WTC11 (cell line): ENCODE data around the gene RASAL3. TPM values are rescaled to one million over a fixed set of nuclear protein-coding genes. Genes with fewer than 3 reads are reported as not detected.
A peak's percentile ranks its signal among the peaks of the same experiment; 100 is the strongest.

ENCODE experiments used
- ATAC-seq: fragments of 200-7000 bp; cut with Tn5 transposase; 2 replicates; pipeline ENCODE4 v1.10.0; 2021; ENCODE audit warnings: mild to moderate bottlenecking, moderate library complexity
- CTCF ChIA-PET: fragments of 300-600 bp; sonication (Branson Sonifier 250); formaldehyde crosslinking; loops from one replicate; lab custom pipeline; 2021; ENCODE audit warnings: antibody characterized with exemption; lab: Charles Lee
- POLR2A ChIA-PET: fragments of 350-600 bp; sonication (Branson Sonifier 250); formaldehyde crosslinking; loops from one replicate; lab custom pipeline; 2021; ENCODE audit warnings: antibody characterized with exemption; lab: Charles Lee
- DNase-seq: peaks from one replicate; pipeline ENCODE4 v3.0.0; 2021; ENCODE audit warnings: low spot score
- H3K27ac Mint-ChIP-seq: 2 replicates; pipeline ENCODE4 v1.8.0; 2021; ENCODE audit warnings: mixed read lengths
- H3K27me3 Mint-ChIP-seq: 2 replicates; pipeline ENCODE4 v1.8.0; 2021; ENCODE audit warnings: low read depth, mild to moderate bottlenecking, moderate library complexity, mixed read lengths
- H3K36me3 Mint-ChIP-seq: 2 replicates; pipeline ENCODE4 v1.8.0; 2021; ENCODE audit warnings: mixed read lengths
- H3K4me1 Mint-ChIP-seq: 2 replicates; pipeline ENCODE4 v1.8.0; 2022; ENCODE audit warnings: mixed read lengths
- H3K4me3 Mint-ChIP-seq: 2 replicates; pipeline ENCODE4 v1.8.0; 2021; ENCODE audit warnings: mild to moderate bottlenecking, moderate library complexity, mixed read lengths
- H3K9me3 Mint-ChIP-seq: 2 replicates; pipeline ENCODE4 v1.8.0; 2021; ENCODE audit warnings: mixed read lengths
- ATF2 ChIP-seq: sonication (generic); formaldehyde crosslinking; IDR thresholded peaks from 2 replicates; pipeline ENCODE4 v1.8.1; 2022; ENCODE audit warnings: low read depth, missing genetic modification reagents, borderline replicate concordance
- CREM ChIP-seq: sonication (generic); formaldehyde crosslinking; IDR thresholded peaks from 2 replicates; pipeline ENCODE4 v1.8.1; 2022; ENCODE audit warnings: mild to moderate bottlenecking, missing genetic modification reagents, moderate library complexity
- ERG ChIP-seq: fragments of 250-450 bp; sonication (Bioruptor Pico); IDR thresholded peaks from 2 replicates; pipeline ENCODE4 v1.8.0; 2021; ENCODE audit warnings: mild to moderate bottlenecking
- ETV6 ChIP-seq: sonication (generic); formaldehyde crosslinking; IDR thresholded peaks from 2 replicates; pipeline ENCODE4 v1.8.1; 2022; ENCODE audit warnings: mild to moderate bottlenecking, missing genetic modification reagents
- FOXP1 ChIP-seq: sonication (generic); formaldehyde crosslinking; IDR thresholded peaks from 2 replicates; pipeline ENCODE4 v1.8.0; 2022; ENCODE audit warnings: missing genetic modification reagents, mild to moderate bottlenecking, moderate library complexity, borderline replicate concordance
- JUN ChIP-seq: sonication (generic); formaldehyde crosslinking; IDR thresholded peaks from 2 replicates; pipeline ENCODE4 v1.8.0; 2023; ENCODE audit warnings: mild to moderate bottlenecking, missing genetic modification reagents
- MYBL2 ChIP-seq: sonication (generic); formaldehyde crosslinking; IDR thresholded peaks from 2 replicates; pipeline ENCODE4 v1.8.1; 2023; ENCODE audit warnings: mild to moderate bottlenecking, moderate library complexity, missing genetic modification reagents
- NFYB ChIP-seq: sonication (generic); formaldehyde crosslinking; conservative IDR thresholded peaks from 2 replicates; pipeline ENCODE4 v1.8.0; 2022; ENCODE audit warnings: low read depth, missing genetic modification reagents
- SMAD4 ChIP-seq: sonication (generic); formaldehyde crosslinking; IDR thresholded peaks from 2 replicates; pipeline ENCODE4 v1.8.0; 2022; ENCODE audit warnings: mild to moderate bottlenecking, missing genetic modification reagents
- USF2 ChIP-seq: sonication (generic); formaldehyde crosslinking; IDR thresholded peaks from 2 replicates; pipeline ENCODE4 v1.8.1; 2023; ENCODE audit warnings: mild to moderate bottlenecking, missing genetic modification reagents, moderate library complexity
- ZNF121 ChIP-seq: sonication (generic); formaldehyde crosslinking; IDR thresholded peaks from 2 replicates; pipeline ENCODE4 v1.8.0; 2023; ENCODE audit warnings: missing genetic modification reagents
- ZNF232 ChIP-seq: sonication (generic); formaldehyde crosslinking; IDR thresholded peaks from 2 replicates; pipeline ENCODE4 v1.8.0; 2022; ENCODE audit warnings: mild to moderate bottlenecking, missing genetic modification reagents
- ZNF263 ChIP-seq: sonication (generic); formaldehyde crosslinking; IDR thresholded peaks from 2 replicates; pipeline ENCODE4 v1.8.1; 2022; ENCODE audit warnings: low read depth, mild to moderate bottlenecking, moderate library complexity, missing genetic modification reagents
- ZNF317 ChIP-seq: sonication (generic); formaldehyde crosslinking; IDR thresholded peaks from 2 replicates; pipeline ENCODE4 v1.8.1; 2023; ENCODE audit warnings: low read depth, mild to moderate bottlenecking, moderate library complexity, missing genetic modification reagents, borderline replicate concordance
- ZNF416 ChIP-seq: fragments of 250-450 bp; sonication (Bioruptor Pico); IDR thresholded peaks from 2 replicates; pipeline ENCODE4 v1.9.0; 2021; ENCODE audit warnings: mild to moderate bottlenecking, inconsistent platforms
- ZNF423 ChIP-seq: fragments of 250-450 bp; sonication (Bioruptor Pico); IDR thresholded peaks from 2 replicates; pipeline ENCODE4 v2.1.2; 2022; ENCODE audit warnings: mild to moderate bottlenecking, moderate library complexity
- ZNF425 ChIP-seq: fragments of 250-450 bp; sonication (Bioruptor Pico); conservative IDR thresholded peaks from 2 replicates; pipeline ENCODE4 v1.9.0; 2021; ENCODE audit warnings: mild to moderate bottlenecking
- ZNF512 ChIP-seq: sonication (generic); formaldehyde crosslinking; IDR thresholded peaks from 2 replicates; pipeline ENCODE4 v1.8.1; 2022; ENCODE audit warnings: missing genetic modification reagents, borderline replicate concordance
- total RNA-seq: library from RNA; stranded (reverse); gene quantifications from 3 replicates; pipeline ENCODE4 v1.2.3, GENCODE V29; 2021

The RASAL3 gene
- total RNA-seq, 1 experiment from 2014 or later, result 1.6 TPM

GRCh38 chr19:15467734-15468214, 3.4 kb upstream of the RASAL3 start:
- no peak overlapping the region for H3K4me3 Mint-ChIP-seq
- ATAC-seq (no peak), DNase-seq (no peak)
- ChIA-PET POLR2A (interaction anchor here (0.6 to 0.9 kb wide), 3 partner anchors 11 to 898 kb away, joined by 3 to 6 read pairs (median 4); no protein-coding TSS in a partner anchor), CTCF (interaction anchor here (0.6 to 2.4 kb wide), 8 partner anchors 48 to 714 kb away, joined by 3 to 9 read pairs (median 4); partner anchors contain the start of gene AKAP8L)
- no peak overlapping the region for H3K27ac Mint-ChIP-seq
- H3K9me3 Mint-ChIP-seq, result peaks cover 2% of the 10 kb centered on the region; the same call in 1 of the 2 replicates
- no peaks in the 10 kb centered on the region for H3K36me3 Mint-ChIP-seq
- no peak for TF ChIP-seq ETV6 (CRISPR knock-in tag)
- TF ChIP-seq NFYB, result no peak
- no peak for TF ChIP-seq ZNF423
- TF ChIP-seq ATF2 (CRISPR knock-in tag), result no peak
- TF ChIP-seq ZNF232, result no peak
- no peak for TF ChIP-seq ZNF425
- no peak for TF ChIP-seq MYBL2 (CRISPR knock-in tag)
- no peak for TF ChIP-seq SMAD4
- no peak for TF ChIP-seq ERG
- no peak for TF ChIP-seq FOXP1 (CRISPR knock-in tag)
- TF ChIP-seq CREM (CRISPR knock-in tag), result no peak
- TF ChIP-seq ZNF121 (CRISPR knock-in tag), result no peak
- TF ChIP-seq JUN, result no peak
- TF ChIP-seq ZNF317 (CRISPR knock-in tag), result no peak
- TF ChIP-seq ZNF416, result no peak
- no peak for TF ChIP-seq USF2 (CRISPR knock-in tag)
- H3K4me1 Mint-ChIP-seq, result peaks cover 9% of the 10 kb centered on the region
- peaks cover 64% of the 10 kb centered on the region for H3K27me3 Mint-ChIP-seq

- H3K27me3 Mint-ChIP-seq, result peaks cover 66% of the 10 kb centered on the region
- ChIA-PET POLR2A (interaction anchor here (0.7 kb wide), 2 partner anchors 65 to 899 kb away, joined by 4 read pairs; no protein-coding TSS in a partner anchor), CTCF (interaction anchor here (0.5 to 1.5 kb wide), 6 partner anchors 10 to 177 kb away, joined by 3 to 9 read pairs (median 4); partner anchors contain the start of gene AKAP8L)
- no peaks in the 10 kb centered on the region for H3K9me3 Mint-ChIP-seq
- DNase-seq (no peak), ATAC-seq (no peak)
- TF ChIP-seq ZNF512 (CRISPR knock-in tag) (0 out of 2 replicates have a peak, but pooled peaks have one; percentile 32), ZNF263 (no peak), ZNF317 (CRISPR knock-in tag) (no peak), ZNF425 (no peak), ZNF416 (no peak)
- no peak overlapping the region for H3K27ac Mint-ChIP-seq
- no peaks in the 10 kb centered on the region for H3K36me3 Mint-ChIP-seq
- H3K4me1 Mint-ChIP-seq, result peaks cover 9% of the 10 kb centered on the region
- H3K4me3 Mint-ChIP-seq, result no peak overlapping the region
Observed at GRCh38 chr19:15466851-15467733, 2.7 kb upstream of the RASAL3 start.
